Gastrocnemius medialis (tissue), 4 donors: Measurements from ENCODE around the gene TSHZ3.

Source experiments
- CTCF ChIP-seq, 5 experiments: fragments of 450-650 bp in 3 of 5; fragments of 200-600 bp in 2 of 5; sonication (generic) in 2 of 5; IDR thresholded peaks in 4 of 5; conservative IDR thresholded peaks in 1 of 5; 1 replicate in 4 of 5; 2 replicates in 1 of 5; pipeline ENCODE4 v1.5.1; 2016 to 2019; ENCODE audit warnings: antibody characterized with exemption in 5 of 5, mild to moderate bottlenecking in 3 of 5, moderate library complexity in 3 of 5
- POLR2A ChIP-seq, 2 donors: fragments of 450-650 bp; IDR thresholded peaks; one replicate each; pipeline ENCODE4 v1.6.1; 2017; ENCODE audit warnings: antibody characterized with exemption in 2 of 2, mild to moderate bottlenecking in 2 of 2, moderate library complexity in 2 of 2

GRCh38 chr19:31350693-31351055, 1.4 kb upstream of the TSHZ3 start:
- TF ChIP-seq CTCF (IDR thresholded peaks at IDR 0.05 in 4 of 5, conservative IDR thresholded peaks at IDR 0.05 in 1 of 5), result no peak
- no peak for TF ChIP-seq POLR2A (IDR thresholded peaks at IDR 0.05)
